A673 (cell line): Measurements from ENCODE around the gene PNLIPRP2.

ENCODE experiments used
- EZH2 ChIP-seq: fragments of 200-600 bp; sonication (generic); IDR thresholded peaks from 2 replicates; pipeline ENCODE4 v1.6.1; 2017; ENCODE audit warnings: borderline replicate concordance, low read depth, mild to moderate bottlenecking, mixed read lengths, antibody characterized with exemption, low read length; ENCODE audit not compliant: poor library complexity, severe bottlenecking
- TF ChIP-seq, protein P1 (sequence below): fragments of 300-800, 200-600 bp; sonication (generic); conservative IDR thresholded peaks from 2 replicates; pipeline ENCODE4 v1.5.1; 2017; ENCODE audit warnings: low read depth, mild to moderate bottlenecking, antibody characterized with exemption, low read length, moderate library complexity, mixed read lengths

DNA sequence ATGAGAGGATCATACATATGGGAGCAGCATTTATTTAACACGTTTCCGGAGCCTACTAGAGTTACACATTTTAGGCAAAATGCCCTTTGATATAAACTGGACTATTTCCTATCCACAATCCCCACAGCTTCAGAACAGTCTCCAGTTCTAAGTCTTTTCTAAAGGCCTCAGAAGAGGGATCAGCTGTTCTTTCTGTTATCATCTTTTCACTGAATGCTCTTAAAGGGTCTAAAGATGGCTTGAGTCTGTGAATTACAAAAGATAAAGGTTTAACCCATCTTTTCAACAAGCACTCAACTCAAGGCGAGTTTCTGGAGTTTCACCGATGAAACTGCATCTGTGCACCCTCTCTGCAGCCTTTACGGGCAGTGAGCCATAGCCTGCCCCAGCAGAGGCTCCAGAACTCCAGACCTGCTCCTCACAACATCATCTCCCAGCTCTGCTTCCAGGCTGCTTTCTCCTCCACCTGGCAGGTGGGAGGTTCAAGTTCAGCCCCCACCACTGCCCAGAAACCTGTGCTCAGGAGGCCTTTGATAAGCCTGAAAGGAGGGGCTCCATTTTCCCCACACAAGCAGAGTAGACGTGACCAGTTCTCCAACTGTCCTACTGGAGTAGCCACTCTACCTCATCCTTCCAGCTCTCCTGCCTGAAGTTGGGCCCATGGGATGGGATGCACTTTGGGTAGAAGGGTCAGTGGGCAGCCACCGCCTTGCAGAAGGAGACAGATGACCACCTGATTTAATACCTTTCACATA is 68.2 kb downstream of the PNLIPRP2 start:
- TF ChIP-seq, protein P1, sequence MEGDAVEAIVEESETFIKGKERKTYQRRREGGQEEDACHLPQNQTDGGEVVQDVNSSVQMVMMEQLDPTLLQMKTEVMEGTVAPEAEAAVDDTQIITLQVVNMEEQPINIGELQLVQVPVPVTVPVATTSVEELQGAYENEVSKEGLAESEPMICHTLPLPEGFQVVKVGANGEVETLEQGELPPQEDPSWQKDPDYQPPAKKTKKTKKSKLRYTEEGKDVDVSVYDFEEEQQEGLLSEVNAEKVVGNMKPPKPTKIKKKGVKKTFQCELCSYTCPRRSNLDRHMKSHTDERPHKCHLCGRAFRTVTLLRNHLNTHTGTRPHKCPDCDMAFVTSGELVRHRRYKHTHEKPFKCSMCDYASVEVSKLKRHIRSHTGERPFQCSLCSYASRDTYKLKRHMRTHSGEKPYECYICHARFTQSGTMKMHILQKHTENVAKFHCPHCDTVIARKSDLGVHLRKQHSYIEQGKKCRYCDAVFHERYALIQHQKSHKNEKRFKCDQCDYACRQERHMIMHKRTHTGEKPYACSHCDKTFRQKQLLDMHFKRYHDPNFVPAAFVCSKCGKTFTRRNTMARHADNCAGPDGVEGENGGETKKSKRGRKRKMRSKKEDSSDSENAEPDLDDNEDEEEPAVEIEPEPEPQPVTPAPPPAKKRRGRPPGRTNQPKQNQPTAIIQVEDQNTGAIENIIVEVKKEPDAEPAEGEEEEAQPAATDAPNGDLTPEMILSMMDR = no peak
- TF ChIP-seq EZH2 = no peak
